SU-DHL-6 (cell line): ENCODE measurements around the gene PROSER1.

Experiments
- CTCF ChIP-seq: fragments of 200-600 bp; sonication (generic); IDR thresholded peaks from one replicate; pipeline ENCODE4 v1.5.1; 2017; ENCODE audit warnings: antibody characterized with exemption, mild to moderate bottlenecking, low read length, moderate library complexity; ENCODE audit not compliant: insufficient read depth, poor library complexity, severe bottlenecking
- EZH2phosphoT487 ChIP-seq: fragments of 200-600 bp; sonication (generic), shearing (Covaris generic); conservative IDR thresholded peaks from 2 replicates; pipeline ENCODE4 v1.6.1; 2018; ENCODE audit warnings: mild to moderate bottlenecking, antibody characterized with exemption, low read length, moderate library complexity, mixed read lengths

- TF ChIP-seq CTCF: no peak
- TF ChIP-seq EZH2phosphoT487: no peak
Observed at GRCh38 chr13:39016087-39016486, 21.8 kb downstream of the PROSER1 start.
